KMS-11 (cell line): ENCODE results near the gene EPC1.
"Not testable (repeated sequence)": the region's sequence is repeated elsewhere in the genome, so short reads cannot be mapped to it uniquely, and the experiment has no call there.

ENCODE experiments used
- H2AFZ ChIP-seq: fragments of 200-600 bp; sonication (generic); 2 replicates; pipeline ENCODE4 v1.6.1; 2016; ENCODE audit warnings: antibody characterized with exemption, mixed run types, low read depth
- H3K27ac ChIP-seq: fragments of 200-600 bp; sonication (generic); 2 replicates; pipeline ENCODE4 v1.6.1; 2016; ENCODE audit warnings: mild to moderate bottlenecking, mixed run types
- H3K27me3 ChIP-seq: fragments of 200-600 bp; sonication (generic); 2 replicates; pipeline ENCODE4 v1.6.1; 2017; ENCODE audit warnings: mild to moderate bottlenecking, low read depth, mixed run types, moderate library complexity; ENCODE audit not compliant: insufficient read depth
- H3K36me3 ChIP-seq: fragments of 200-600 bp; sonication (generic); 2 replicates; pipeline ENCODE4 v1.6.1; 2017; ENCODE audit warnings: mild to moderate bottlenecking, mixed run types; ENCODE audit not compliant: insufficient read depth
- H3K4me1 ChIP-seq: fragments of 200-600 bp; sonication (generic); 2 replicates; pipeline ENCODE4 v1.6.1; 2016; ENCODE audit warnings: mild to moderate bottlenecking, low read depth, mixed run types; ENCODE audit not compliant: poor library complexity, severe bottlenecking
- H3K4me2 ChIP-seq: fragments of 200-600 bp; sonication (generic); 2 replicates; pipeline ENCODE4 v1.7.0; 2016; ENCODE audit warnings: mild to moderate bottlenecking, mixed run types
- H3K4me3 ChIP-seq: fragments of 200-600 bp; sonication (generic); IDR thresholded peaks from 2 replicates; pipeline ENCODE4 v1.6.1; 2017; ENCODE audit warnings: low read depth, low read length, mixed read lengths; ENCODE audit not compliant: insufficient read depth
- H3K79me2 ChIP-seq: fragments of 200-600 bp; sonication (generic); 2 replicates; pipeline ENCODE4 v1.6.1; 2016; ENCODE audit warnings: low read depth, mixed run types; ENCODE audit not compliant: insufficient read depth
- H3K9ac ChIP-seq: fragments of 200-600 bp; sonication (generic); 2 replicates; pipeline ENCODE4 v1.6.1; 2016; ENCODE audit warnings: mild to moderate bottlenecking, mixed run types
- H4K20me1 ChIP-seq: fragments of 200-600 bp; sonication (generic); 2 replicates; pipeline ENCODE4 v1.6.1; 2016; ENCODE audit warnings: mild to moderate bottlenecking, mixed run types; ENCODE audit not compliant: insufficient read depth
- TF ChIP-seq, protein P1 (sequence below): fragments of 200-600 bp; sonication (generic); conservative IDR thresholded peaks from 2 replicates; pipeline ENCODE4 v1.6.1; 2017; ENCODE audit warnings: low read depth, mild to moderate bottlenecking, antibody characterized with exemption, low read length, moderate library complexity, mixed read lengths

EPC1 gene

DNA sequence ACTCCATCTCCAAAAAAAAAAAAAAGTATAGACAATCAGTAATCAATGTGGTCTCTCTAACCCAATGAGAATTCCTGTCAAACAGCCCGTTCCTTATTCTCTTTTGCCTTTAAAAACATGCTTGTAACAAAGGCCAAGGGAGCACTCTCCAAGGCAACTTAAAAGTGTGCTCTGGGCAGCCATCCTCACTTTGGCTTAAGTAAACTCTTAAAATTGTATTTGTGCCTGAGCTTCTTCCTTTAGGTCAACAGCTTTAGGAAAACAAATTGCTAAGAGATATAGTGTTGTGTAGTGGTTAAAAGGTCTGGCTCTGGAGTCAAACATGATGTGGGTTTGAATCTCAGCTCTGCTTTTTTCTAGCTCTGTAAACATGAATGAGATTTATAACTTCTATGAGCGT, 13.9 kb upstream of the EPC1 start:
- Histone ChIP-seq H3K9ac (no peak overlapping the region), H3K36me3 (no peaks in the 10 kb centered on the region), H3K27ac (no peak overlapping the region), H3K4me1 (no peaks in the 10 kb centered on the region), H3K27me3 (no peaks in the 10 kb centered on the region), H4K20me1 (no peaks in the 10 kb centered on the region), H2AFZ (no peak overlapping the region), H3K79me2 (peaks cover 23% of the 10 kb centered on the region), H3K4me3 (no peak overlapping the region), H3K4me2 (no peak overlapping the region)
- TF ChIP-seq, protein P1, sequence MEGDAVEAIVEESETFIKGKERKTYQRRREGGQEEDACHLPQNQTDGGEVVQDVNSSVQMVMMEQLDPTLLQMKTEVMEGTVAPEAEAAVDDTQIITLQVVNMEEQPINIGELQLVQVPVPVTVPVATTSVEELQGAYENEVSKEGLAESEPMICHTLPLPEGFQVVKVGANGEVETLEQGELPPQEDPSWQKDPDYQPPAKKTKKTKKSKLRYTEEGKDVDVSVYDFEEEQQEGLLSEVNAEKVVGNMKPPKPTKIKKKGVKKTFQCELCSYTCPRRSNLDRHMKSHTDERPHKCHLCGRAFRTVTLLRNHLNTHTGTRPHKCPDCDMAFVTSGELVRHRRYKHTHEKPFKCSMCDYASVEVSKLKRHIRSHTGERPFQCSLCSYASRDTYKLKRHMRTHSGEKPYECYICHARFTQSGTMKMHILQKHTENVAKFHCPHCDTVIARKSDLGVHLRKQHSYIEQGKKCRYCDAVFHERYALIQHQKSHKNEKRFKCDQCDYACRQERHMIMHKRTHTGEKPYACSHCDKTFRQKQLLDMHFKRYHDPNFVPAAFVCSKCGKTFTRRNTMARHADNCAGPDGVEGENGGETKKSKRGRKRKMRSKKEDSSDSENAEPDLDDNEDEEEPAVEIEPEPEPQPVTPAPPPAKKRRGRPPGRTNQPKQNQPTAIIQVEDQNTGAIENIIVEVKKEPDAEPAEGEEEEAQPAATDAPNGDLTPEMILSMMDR = no peak

DNA sequence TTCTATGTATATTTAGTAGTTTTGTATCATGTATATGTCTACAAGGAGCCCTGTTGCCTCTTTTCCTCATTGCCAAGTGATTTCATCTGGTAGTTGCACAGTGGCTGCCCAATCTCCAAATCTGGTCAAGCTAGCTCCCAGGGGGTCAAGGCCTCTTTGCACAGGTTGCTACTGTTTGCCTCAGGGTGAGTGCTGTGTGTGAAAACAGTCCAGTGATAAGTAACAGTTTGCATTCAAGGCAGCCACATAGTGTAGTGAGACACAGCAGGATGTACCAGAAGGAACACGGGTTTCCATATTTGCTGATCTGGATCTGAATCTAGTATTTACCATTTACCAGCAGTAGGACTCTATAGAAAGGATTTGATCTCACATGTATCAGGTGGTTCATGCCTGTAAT, 13.3 kb upstream of the EPC1 start:
- Histone ChIP-seq H2AFZ (no peak overlapping the region), H3K79me2 (peaks cover 18% of the 10 kb centered on the region), H3K36me3 (no peaks in the 10 kb centered on the region), H4K20me1 (no peaks in the 10 kb centered on the region), H3K27ac (no peak overlapping the region), H3K4me3 (no peak overlapping the region), H3K27me3 (no peaks in the 10 kb centered on the region), H3K4me1 (no peaks in the 10 kb centered on the region), H3K4me2 (no peak overlapping the region), H3K9ac (no peak overlapping the region)
- TF ChIP-seq, protein P1 = no peak

DNA sequence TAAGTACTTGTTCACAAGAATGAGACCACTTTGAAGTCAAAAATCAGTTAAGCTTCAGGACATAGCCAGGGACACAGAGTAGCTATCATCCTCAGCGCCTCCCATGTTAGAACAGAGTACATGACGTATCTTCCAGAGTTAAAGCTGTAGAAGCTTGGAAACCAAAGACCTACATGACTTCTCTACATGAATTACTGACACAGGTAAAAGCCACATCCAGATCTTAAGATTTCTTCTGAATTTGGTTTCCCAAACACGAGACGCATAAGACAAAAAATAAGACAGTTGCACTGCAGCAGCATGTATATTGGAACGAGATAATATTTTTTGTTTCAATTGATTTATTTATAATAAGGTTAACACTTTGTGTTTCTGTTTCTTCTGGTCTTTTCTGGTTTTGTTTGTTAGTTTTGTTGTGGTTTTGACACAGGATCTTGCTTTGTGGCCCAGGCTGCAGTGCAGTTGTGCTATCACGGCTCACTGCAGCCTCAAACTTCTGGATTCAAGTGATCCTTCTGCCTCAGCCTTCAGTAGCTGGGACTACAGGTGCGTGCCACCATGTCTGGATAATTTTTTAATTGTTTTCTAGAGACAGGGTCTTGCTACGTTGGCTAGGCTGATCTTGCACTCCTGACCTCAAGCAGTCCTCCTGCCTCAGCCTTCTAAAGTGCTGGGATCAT, 10.2 kb upstream of the EPC1 start:
- no peak overlapping the region for H3K9ac ChIP-seq
- H3K4me2 ChIP-seq = no peak overlapping the region
- no peaks in the 10 kb centered on the region for H3K36me3 ChIP-seq
- no peaks in the 10 kb centered on the region for H3K4me1 ChIP-seq
- H3K4me3 ChIP-seq = no peak overlapping the region
- H2AFZ ChIP-seq = no peak overlapping the region
- H3K79me2 ChIP-seq = peaks cover 5% of the 10 kb centered on the region; the same call in 1 of the 2 replicates
- H3K27ac ChIP-seq = no peak overlapping the region
- no peaks in the 10 kb centered on the region for H4K20me1 ChIP-seq
- no peaks in the 10 kb centered on the region for H3K27me3 ChIP-seq
- TF ChIP-seq, protein P1 = no peak

DNA sequence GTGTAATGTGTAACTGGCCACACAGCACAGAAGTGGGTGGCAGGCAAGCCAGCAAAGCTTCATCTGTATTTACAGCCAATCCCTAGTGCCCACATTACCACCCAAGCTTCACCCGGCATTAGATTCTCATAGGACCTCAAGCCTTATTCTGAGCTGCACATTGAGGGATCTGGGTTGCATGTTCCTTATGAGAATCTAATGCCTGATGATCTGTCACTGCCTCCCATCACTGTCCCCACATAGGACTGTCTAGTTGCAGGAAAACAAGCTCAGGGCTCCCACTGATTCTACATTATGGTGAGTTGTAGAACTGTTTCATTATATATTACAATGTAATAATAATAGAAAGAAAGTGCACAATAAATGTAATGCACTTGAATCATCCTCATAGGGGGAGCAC, 7.7 kb upstream of the EPC1 start:
- not testable (repeated sequence) for H4K20me1 ChIP-seq, H3K79me2 ChIP-seq, H3K4me3 ChIP-seq, H2AFZ ChIP-seq, H3K27ac ChIP-seq, H3K27me3 ChIP-seq, H3K4me2 ChIP-seq, H3K9ac ChIP-seq, H3K36me3 ChIP-seq, H3K4me1 ChIP-seq

DNA sequence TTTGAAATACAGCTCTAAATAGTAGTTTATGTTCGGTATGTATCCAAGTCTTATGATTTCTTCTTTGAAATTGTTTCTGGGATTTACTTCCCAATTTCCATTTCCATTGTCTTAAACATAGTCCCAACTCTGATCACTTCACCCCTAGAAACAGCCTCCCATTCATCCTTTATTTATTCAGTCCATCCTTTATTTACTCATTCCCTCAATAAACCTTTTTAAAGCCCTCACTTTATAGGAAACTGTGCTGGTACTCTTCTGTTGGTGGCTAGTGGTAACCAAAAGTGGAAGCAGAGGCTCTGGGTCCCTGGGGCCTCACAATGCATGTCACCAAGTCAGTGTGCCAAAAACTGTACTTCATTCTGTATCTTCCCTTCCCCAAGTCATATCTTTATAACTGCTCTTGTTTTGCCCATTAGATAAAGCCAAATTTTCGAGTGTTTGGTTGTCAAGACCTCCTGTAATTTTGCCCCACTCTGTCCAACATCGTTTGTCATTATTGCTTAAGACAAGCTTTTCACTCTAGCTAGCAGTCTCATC, 3.9 kb upstream of the EPC1 start:
- H3K4me2 ChIP-seq = no peak overlapping the region
- H3K9ac ChIP-seq = no peak overlapping the region
- H3K4me1 ChIP-seq = peaks cover 7% of the 10 kb centered on the region
- H3K27me3 ChIP-seq = no peaks in the 10 kb centered on the region
- no peak overlapping the region for H2AFZ ChIP-seq
- no peaks in the 10 kb centered on the region for H4K20me1 ChIP-seq
- no peaks in the 10 kb centered on the region for H3K36me3 ChIP-seq
- TF ChIP-seq, protein P1 = no peak
- H3K4me3 ChIP-seq = no peak overlapping the region
- H3K79me2 ChIP-seq = peaks cover 7% of the 10 kb centered on the region
- H3K27ac ChIP-seq = no peak overlapping the region
